Activated T-cell treated with anti-CD3 and anti-CD28 coated beads, Interleukin-2, amount 50 U/mL, for 48 hours (primary cell): Measurements from ENCODE around the gene SMPD4.
"Not testable (repeated sequence)": the region's sequence is repeated elsewhere in the genome, so short reads cannot be mapped to it uniquely, and the experiment has no call there.

ENCODE experiments used
- DNase-seq, 2 experiments: peaks; one replicate each; pipeline ENCODE4 v3.0.0-alpha.2; 2020

SMPD4 gene

GRCh38 chr2:130185896-130186295, 4.5 kb upstream of the SMPD4 start:
- DNase-seq, result no peak

GRCh38 chr2:130185436-130185835, 4.0 kb upstream of the SMPD4 start:
- DNase-seq, result no peak

- DNase-seq, result no peak
Observed at GRCh38 chr2:130183512-130184373, 2.3 kb upstream of the SMPD4 start.

- peak; percentile 34 to 36 for DNase-seq
Observed at GRCh38 chr2:130182826-130183511, 1.6 kb upstream of the SMPD4 start.

- DNase-seq, result peak; percentile 91 to 94
Observed at GRCh38 chr2:130181880-130182682, 679 bp upstream of the SMPD4 start, which contains the start of gene MZT2B. Gene MZT2B, plus strand, starts transcription at chr2:130182262. Its CDS starts 21 bp downstream, at chr2:130182283.

GRCh38 chr2:130180404-130181324, 738 bp downstream of the SMPD4 start:
- DNase-seq, result not testable (repeated sequence)

GRCh38 chr2:130174866-130175265, 6.5 kb downstream of the SMPD4 start:
- DNase-seq, result not testable (repeated sequence)

- DNase-seq, result no peak
Observed at GRCh38 chr2:130169896-130170295, 11.5 kb downstream of the SMPD4 start.

GRCh38 chr2:130169163-130169562, 12.2 kb downstream of the SMPD4 start:
- not testable (repeated sequence) for DNase-seq

- not testable (repeated sequence) for DNase-seq
Observed at GRCh38 chr2:130166611-130167010, 14.8 kb downstream of the SMPD4 start.

- no peak for DNase-seq
Observed at GRCh38 chr2:130165293-130166016, 15.9 kb downstream of the SMPD4 start.

GRCh38 chr2:130162968-130163367, 18.4 kb downstream of the SMPD4 start:
- no peak for DNase-seq

- not testable (repeated sequence) for DNase-seq
Observed at GRCh38 chr2:130162486-130162885, 18.9 kb downstream of the SMPD4 start.

- not testable (repeated sequence) for DNase-seq
Observed at GRCh38 chr2:130160838-130161705, 20.3 kb downstream of the SMPD4 start.

- DNase-seq, result no peak
Observed at GRCh38 chr2:130160131-130160530, 21.3 kb downstream of the SMPD4 start.

- not testable (repeated sequence) for DNase-seq
Observed at GRCh38 chr2:130159376-130159775, 22.0 kb downstream of the SMPD4 start.

GRCh38 chr2:130158631-130159030, 22.8 kb downstream of the SMPD4 start:
- DNase-seq, result no peak

- not testable (repeated sequence) for DNase-seq
Observed at GRCh38 chr2:130157825-130158514, 23.4 kb downstream of the SMPD4 start.

- DNase-seq, result not testable (repeated sequence)
Observed at GRCh38 chr2:130157354-130157753, 24.0 kb downstream of the SMPD4 start.

- no peak for DNase-seq
Observed at GRCh38 chr2:130156624-130157004, 24.8 kb downstream of the SMPD4 start.
